GM18909 (cell line): ENCODE measurements around the gene MYO10.

ENCODE experiments used
- ATAC-seq: cut with Tn5 transposase; IDR thresholded peaks from one replicate; pipeline ENCODE4 v1.9.1; 2021; ENCODE audit warnings: mild to moderate bottlenecking; ENCODE audit not compliant: unreplicated experiment, poor library complexity

Gene MYO10

DNA sequence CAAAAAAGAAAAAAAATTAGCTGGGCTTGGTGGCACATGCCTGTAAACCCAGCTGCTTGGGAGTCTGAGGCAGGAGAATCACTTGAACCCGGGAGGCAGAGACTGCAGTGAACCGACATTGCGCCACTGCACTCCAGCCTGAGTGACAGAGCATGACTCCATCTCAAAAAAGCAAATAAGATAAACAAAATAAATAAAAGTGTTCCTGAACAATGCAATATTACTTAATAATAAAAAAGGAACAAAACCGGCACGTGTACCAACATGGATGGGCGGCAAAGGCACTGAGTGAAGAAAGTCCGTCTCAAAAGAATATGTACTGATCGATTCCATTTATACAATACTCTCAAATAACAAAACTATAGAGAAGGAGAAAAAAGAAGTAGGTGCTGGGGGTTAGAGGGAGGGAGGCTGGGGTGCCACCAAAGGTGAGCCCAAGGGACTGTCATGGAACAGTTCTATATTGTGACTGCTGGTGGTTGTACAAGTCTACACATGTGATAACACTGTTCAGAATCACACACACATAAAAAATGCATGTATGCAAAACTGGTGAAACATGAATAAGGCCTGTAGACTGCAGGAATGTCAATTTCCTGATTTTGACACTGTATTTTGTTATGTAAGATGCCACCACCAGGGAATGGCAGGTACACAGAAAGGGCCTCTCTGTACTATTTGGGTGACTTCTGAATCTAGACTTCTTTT, 15.8 kb downstream of the MYO10 start:
- no peak for ATAC-seq

DNA sequence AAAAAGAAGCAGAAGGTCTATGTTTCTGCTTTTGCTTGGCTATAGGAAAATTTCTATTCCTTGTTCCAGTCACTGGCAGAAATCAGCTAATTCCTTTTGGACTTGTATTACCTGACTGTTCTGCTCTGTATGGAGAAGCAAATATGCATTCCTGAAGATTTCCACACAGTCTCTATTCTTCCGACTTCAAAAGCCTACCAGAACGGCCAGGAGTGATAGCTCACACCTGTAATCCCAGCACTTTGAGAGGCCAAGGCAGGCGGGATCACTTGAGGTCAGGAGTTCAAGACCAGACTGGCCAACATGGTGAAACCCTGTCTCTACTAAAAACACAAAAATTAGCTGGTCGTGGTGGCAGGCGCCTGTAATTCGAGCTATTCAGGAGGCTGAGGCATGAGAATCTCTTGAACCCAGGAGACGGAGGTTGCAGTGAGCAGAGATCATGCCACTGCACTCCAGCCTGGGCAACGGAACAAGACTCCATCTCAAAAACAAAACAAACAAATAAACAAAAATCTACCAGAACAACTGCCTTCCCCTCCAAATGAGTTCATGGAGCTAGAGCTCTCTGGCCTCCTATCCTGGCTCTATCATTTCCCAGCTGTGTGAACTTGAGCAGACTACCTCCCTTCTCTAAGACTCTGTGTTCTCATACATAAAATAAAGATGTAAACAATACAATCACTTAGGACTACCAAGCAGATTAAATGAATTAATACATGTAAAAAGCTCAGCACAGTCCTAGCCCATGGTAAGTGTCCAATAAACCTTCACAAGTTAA, 17.0 kb downstream of the MYO10 start:
- no peak for ATAC-seq

DNA sequence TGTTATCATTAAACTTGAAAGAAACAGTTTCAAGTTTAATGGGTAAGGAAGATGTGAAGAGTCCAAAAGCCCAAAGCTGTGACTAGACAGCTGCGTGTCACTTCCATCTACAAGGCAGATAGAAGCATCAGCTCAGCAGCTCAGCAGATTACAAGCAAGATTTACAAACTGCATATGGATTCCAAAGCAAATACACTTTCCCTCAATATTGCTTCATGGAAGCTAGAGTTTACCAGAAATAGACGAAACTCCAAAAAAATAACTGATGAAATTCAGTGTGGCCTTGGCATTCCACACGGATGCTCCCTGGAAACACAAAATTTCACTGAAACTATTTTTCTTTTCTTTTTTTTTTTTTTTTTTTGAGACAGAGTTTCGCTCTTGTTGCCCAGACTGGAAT, 17.9 kb downstream of the MYO10 start:
- no peak for ATAC-seq

DNA sequence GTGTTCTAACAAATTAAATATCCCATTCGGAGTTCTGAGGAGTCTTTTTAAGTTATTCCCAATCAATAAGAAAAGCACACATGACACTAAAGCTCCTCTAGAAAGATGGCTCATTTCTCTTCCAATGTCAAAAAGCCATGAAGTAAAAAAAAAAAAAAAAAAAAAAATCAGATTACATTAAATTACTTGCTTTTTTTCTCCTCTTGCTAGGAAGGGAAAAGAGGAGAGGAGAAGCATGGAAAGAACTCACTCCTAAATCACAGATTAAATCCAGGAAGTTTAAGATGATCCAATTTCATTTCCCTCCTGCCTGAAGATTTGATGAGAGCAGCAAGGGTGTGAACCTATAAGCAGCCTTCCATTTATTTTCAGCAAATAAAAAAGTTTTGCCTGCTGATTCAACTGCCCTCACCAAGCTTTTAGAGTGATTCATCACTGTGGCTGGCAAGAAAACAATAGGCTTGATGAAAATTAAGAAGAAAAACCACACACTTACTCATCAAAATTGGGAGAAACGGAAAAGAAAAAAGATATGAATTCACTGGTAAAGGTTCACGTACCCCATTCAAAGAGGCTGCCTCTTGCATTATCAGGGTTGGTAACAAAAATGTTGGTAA, 19.7 kb downstream of the MYO10 start:
- ATAC-seq: no peak

DNA sequence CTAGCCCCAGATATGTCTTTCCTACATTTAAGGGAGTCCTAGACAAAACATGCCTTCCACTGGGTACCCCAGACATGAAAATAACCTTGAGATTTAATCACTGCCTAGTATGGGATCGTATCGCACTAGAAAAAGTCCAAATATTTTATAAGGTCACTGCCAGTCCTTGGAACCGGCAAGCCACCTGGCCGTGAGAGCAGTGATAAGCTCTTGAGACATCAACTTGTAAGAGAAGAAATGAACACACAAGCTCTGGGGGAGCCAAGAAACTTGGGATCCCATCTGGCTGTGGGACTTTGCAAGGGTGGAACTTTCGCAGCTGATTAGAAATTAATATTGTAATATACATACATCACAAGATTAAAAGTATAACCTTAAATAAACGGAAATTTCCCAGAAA, 21.5 kb downstream of the MYO10 start:
- no peak for ATAC-seq

DNA sequence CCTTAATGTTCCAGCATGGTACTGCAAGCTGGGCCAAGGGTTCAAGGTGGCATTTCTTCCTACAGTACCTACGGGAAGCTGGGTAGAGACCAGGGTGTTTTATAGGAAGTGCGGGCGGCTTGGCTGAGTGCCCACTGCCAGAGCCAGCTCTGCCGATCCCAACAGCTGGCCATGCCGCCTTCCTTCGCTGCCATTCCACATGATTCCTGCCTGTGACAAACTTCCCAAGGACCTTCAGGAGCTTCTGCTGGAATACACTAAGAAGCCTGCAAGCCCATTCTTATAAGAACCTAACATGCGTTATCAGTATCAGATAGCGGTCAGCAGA, 22.0 kb downstream of the MYO10 start:
- no peak for ATAC-seq

DNA sequence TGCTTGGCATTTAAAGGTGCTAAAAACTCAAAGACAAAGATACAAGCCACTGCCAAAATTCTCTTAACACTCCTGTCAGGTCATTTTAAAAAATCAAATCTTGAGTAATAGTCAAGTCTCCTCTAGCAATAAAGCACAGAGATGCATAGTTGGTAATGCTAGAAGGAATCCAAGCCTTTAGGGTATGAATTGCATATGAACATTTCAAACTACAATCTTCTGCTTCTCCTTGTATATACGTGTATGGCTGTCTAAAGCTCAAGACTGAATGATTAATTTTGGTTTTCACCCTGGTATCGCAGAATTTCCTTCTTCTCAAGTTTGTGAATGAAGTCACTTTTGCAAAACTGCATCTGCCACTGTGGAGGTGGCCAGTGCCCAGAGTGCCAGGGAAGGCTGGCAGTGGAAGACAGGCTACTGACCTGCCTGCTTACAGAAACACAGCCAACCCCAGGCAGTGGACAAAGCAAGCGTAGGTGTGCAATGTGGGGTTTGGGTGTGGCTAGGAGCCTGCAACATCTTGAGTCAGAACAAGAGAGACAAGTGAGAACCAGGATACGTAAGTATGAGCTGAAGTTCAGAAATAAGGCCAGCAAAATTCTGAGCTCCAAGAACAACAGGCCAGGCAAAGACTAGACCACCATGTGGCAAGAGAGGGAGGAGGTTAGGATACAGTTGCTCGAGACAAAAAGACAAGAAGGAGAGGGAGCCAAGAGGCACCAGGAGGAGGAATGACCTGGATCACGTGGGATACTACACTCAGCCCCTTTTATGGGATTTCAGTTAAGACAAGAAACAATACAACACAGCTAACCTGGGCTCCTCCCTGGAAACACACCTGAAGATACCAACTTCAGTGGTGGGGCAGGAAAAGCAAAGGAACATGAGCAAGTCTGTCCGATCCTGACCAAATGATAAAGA, 22.6 kb downstream of the MYO10 start:
- no peak for ATAC-seq

DNA sequence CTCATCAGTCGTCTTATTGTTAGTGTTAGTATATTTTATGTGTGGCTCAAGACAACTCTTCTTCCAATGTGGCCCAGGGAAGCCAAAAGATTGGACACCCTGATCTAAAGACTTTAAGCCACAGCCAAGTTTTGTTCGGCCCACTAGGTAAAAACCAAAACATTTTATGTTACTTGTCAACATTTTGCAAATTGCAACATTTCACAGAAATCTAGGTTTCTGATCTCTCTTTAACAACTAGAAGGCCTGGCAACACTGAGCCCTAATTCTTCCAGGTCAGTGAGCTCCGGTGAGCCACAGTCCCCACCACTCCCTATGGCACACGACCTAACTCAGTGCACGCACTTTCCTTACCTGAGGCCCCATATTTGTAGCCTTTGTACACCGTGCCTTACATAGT, 24.0 kb downstream of the MYO10 start:
- no peak for ATAC-seq

DNA sequence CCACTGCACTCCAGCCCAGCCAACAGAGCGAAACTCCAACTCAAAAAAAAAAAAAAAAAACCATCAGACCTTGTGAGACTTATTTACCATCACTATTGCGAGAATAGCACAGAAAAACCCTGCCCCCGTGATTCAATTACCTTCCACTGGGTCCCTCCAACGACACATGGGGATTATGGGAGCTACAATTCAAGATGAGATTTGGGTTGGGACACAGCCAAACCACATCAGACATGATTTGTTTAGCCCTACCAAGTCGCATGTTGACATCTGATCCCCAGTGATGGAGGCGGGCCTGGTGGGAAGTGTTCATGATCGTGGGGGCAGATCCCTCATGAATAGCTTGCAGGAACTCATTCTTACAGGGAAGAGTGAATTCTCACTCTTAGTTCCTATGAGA, 26.6 kb downstream of the MYO10 start:
- ATAC-seq: no peak

DNA sequence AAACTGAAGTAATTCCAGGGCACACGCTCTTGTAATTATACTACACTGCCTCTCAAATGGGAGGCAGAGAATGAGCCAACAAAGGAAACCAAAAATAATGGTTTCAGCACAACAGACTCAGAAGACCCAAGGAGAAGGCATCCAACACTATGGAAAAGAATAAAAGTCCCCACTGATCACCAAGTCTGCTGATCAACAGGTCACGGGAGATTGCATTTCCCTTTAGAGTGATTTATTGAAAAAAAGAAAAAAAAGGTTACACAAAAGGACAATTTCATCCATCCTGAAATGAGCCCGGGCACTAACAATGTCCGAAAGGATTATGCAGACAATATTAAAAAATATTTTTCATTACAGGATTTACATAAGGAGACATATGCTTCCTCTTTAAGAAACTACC, 28.8 kb downstream of the MYO10 start:
- ATAC-seq: no peak

DNA sequence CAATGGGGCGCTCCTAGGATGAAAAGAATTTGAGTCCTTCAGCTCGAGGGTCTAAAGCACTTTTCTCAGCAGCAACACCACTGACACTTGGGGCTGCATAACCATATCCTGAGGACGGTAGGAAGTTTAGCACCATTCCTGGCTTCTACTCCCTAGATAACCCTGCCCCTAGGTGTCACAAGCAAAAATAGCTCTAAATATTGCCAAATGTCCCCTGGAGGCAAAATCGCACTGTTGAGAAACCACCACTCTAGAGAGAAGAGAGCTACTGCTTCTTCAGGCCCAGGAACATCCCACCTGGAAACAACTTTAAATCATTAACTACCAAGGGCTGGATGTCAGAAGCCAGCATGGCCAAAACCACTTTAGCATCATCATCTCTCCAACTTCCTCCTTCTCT, 29.8 kb downstream of the MYO10 start:
- ATAC-seq: no peak

DNA sequence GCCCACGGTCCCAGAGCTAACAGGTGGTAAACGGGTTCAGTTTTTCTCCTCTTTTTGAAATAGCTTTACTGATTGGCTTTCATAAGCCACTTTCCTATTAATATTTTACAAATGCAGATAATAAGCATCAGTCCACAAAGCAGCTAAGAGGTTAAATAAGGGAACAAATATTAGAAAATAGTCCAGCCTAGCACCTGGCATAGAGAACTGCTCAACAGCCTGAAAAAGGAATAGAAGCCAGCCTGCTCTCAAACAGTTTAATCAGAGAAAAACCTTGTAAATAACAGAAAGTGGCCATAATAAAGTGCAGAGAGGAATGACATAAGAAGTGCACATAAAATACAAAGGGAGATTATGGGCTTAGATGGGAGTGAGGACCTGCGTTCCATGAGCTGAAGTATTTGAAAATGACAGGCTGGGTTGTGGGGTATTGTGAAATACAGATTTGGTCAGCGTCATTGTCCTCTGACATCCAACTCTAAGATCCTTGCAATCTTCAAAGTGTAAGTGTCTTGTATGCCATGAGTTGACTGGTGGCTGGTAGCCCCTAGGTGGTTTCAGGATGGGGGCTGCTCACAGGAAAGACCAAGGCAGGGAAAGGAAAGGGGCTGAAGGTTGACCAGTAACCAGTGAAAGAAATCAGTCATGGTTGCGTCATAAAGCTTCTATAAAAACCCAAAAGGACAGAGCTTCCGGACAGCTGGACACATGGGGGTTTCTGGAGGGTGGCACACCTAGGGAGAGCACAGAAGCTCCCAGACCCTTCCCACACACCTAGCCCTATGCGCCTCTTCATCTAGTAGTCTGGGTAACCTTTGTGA, 32.4 kb downstream of the MYO10 start:
- no peak for ATAC-seq

DNA sequence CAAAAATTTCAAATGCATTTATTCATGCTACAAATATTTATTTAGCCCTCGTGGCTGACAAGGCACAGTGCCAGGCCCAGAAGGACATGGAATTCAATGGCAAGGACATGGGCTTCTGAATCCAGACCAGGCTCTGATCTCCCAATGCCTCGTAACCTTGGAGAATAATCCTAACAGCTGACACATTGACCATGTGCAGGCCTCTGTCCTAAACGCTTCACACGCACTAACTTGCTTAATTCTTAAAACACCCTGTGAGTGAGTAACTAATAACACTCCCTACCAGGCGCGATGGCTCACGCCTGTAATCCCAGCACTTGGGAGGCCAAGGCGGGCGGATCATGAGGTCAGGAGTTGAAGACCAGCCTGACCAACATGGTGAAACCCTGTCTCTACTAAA, 33.2 kb downstream of the MYO10 start:
- ATAC-seq: no peak

DNA sequence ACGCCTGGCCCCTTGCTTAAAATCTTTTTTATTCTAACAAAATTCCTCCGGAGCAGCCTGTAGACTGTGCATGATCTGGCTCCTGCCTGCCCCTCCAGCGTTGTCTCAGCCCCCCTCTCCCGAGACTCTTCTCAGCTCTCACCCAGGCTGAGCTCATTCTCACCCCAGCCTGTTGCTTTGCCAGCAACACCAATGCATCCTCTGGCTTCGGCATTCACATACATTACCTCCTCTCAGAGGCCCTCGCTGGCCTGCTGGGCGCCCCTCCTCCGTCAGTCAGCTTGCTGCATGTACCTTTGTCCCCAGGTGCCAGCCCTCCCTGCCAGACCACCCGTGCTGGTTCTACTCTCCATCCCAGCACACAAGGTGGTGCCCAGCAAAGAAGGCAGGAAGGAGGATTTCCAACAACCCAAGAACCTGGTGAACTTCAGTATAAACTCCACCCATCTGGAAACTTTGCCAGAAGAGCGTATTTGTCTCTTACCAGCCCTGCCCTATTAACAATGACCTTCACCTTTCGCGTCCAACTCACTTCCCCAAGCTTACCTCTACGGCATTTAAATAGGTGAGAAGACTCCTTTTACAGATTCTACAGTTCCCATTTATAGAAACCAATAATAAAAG, 35.0 kb downstream of the MYO10 start:
- ATAC-seq: no peak

DNA sequence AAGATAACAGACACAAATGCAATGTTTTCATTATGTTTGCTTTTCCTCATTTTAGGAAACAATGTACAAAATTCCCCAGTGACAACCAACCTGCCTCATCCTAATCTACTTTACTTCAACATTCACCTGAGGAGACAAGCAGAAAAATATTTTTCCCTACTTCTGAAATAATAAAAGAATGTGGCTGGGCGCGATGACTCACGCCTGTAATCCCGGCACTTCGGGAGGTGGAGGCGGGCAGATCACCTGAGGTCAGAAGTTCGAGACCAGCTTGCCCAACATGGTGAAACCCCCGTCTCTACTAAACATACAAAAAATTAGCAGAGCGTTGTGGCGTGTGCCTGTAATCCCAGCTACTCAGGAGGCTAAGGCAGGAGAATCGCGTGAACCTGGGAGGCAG, 36.9 kb downstream of the MYO10 start:
- no peak for ATAC-seq

DNA sequence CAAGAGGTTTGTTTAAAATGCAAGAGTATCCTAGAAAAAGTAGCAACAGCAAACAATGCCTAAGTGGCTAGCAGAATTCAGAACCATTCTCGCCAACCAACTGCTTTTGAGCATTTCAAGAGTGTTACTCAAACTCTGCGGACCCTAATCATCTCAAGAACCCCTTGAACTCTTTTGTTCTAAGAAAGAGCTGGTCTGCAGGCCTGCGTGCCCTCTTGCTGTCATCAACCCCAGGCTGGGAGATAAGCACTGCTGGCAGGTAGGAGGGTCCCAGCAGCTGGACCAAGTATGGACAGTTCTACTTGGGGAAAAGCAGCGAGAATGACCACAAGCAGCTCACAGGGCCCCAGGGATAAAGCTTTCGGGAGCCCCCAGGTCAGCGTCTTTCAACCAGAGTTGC, 38.3 kb downstream of the MYO10 start:
- ATAC-seq: no peak

DNA sequence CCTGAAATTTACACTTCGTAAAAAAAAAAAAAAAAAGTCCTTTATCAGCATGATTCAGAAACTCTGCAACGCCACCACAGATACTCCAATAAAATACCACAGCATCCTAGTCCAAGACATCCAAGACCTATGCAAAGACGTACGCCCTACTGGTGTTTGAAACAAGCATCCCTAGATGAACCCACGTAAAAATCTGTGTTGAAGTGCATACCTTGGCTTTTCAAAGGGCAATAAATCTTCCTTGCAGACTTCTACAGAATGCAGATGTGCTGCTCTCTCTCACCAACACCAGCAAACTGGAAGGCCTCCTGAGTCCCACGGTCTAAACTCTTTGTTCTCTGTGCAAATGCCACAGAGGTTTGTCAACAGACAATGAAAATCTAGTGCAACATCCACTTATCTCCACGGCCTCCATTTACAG, 38.8 kb downstream of the MYO10 start:
- no peak for ATAC-seq

DNA sequence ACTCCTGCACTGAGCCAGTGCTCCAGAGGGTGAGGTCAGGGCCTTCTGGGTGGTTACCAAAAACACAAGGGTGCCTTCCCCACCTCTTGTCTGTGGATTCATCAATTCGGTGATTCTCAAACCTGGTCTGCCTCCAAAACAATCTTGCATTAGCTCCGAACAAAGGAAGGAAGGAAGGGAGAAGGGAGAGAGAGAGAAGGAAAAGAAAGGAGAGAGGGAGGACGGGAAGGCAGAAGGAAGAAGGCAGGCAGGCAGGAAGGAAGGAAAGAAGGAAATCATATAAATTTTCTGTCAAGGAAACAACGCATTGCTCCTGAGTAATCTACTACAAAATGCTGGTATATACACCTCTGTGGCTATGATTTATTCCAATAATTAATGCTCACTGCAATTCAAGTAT, 39.3 kb downstream of the MYO10 start:
- ATAC-seq: no peak

DNA sequence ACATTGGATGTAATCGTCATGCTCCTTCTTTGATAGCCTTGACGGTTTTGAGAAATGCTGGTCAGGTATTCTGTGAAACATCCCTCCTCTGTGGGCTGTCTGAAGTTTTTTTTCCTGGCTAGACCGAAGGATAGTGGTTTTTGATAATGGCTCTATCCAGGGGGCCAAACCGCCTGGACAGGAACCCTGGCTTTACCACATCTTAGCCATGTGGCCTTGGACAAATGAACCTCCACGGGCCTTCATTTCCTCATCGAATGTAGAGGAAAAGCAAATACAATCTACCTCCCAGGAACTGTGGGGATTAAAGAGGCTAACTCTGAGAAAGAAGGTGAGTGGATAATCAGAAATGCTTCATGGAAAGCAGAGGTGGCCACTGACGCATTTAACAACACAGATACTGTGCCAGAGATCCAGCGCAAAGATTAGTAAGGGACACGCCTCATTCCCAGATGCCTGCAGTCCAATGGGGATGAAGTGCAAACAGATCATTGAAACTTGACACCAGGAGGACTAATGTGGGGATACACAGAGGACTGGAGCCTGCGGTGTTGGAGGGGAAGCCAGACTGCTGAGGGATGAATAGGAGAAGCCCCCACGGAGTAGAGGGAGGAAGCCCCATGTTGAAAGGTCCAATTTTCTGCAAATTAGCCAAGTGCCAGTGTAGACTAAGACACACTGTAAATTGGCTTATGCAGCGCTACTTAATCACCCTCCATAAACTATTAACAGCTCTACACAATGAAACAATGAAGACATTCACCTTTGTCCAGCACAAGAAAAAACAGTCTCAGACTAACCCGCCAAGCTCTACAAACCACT, 41.6 kb downstream of the MYO10 start:
- no peak for ATAC-seq
